B cell (primary cell): Measurements from ENCODE around the gene WDR4. TPM values are rescaled to one million over a fixed set of nuclear protein-coding genes. Genes with fewer than 3 reads are reported as not detected.

Source experiments
- ATAC-seq: fragments of 200-7000 bp; cut with Tn5 transposase; one replicate; pipeline ENCODE4 v1.10.0; 2021; ENCODE audit warnings: low read depth, mild to moderate bottlenecking, moderate number of reproducible peaks, moderate library complexity
- CTCF ChIA-PET: fragments of 350-600 bp; sonication (Branson Sonifier 250); formaldehyde crosslinking; loops from one replicate; lab custom pipeline; 2021; ENCODE audit warnings: antibody characterized with exemption, inconsistent platforms; lab: Charles Lee
- POLR2A ChIA-PET: fragments of 350-600 bp; sonication (Branson Sonifier 250); formaldehyde crosslinking; loops from one replicate; lab custom pipeline; 2021; ENCODE audit warnings: antibody characterized with exemption; lab: Charles Lee
- DNase-seq: peaks from one replicate; pipeline ENCODE4 v3.0.0; 2013
- H2AFZ ChIP-seq: 2 replicates; pipeline ENCODE4 v1.6.1; 2012; ENCODE audit warnings: mild to moderate bottlenecking, low read depth, low read length; ENCODE audit not compliant: insufficient read depth, poor library complexity, severe bottlenecking
- H3K27ac ChIP-seq, 2 donors: 1 replicate in 1 of 2; 2 replicates in 1 of 2; pipeline ENCODE4 v1.5.1; 2012 to 2013; ENCODE audit warnings: low read length in 2 of 2, mild to moderate bottlenecking in 2 of 2, moderate library complexity in 1 of 2
- H3K27me3 ChIP-seq, 4 experiments: fragments of 200-600 bp in 1 of 4; sonication (generic) in 1 of 4; replicated peaks in 1 of 4; 1 replicate in 2 of 4; 2 replicates in 2 of 4; pipeline versions ENCODE4 v1.6.1 to v1.7.0; 2013 to 2016; ENCODE audit warnings: low read length in 3 of 4, mild to moderate bottlenecking in 2 of 4, mixed read lengths in 1 of 4, moderate library complexity in 1 of 4; ENCODE audit not compliant: insufficient read depth in 4 of 4, control insufficient read depth in 3 of 4; ENCODE audit errors: control extremely low read depth in 1 of 4
- H3K36me3 ChIP-seq, 2 experiments: replicated peaks in 1 of 2; 1 replicate in 1 of 2; 2 replicates in 1 of 2; pipeline versions ENCODE4 v1.6.1 to v1.7.1; 2013; ENCODE audit warnings: low read length in 1 of 2; ENCODE audit not compliant: insufficient read depth in 2 of 2, control insufficient read depth in 1 of 2; ENCODE audit errors: control extremely low read depth in 1 of 2, extremely low read depth in 1 of 2
- H3K4me1 ChIP-seq, 2 donors: fragments of 200-600 bp in 1 of 2; sonication (generic) in 1 of 2; 1 replicate in 1 of 2; 2 replicates in 1 of 2; pipeline versions ENCODE4 v1.5.1 to v1.6.1; 2013 to 2017; ENCODE audit warnings: low read length in 2 of 2; ENCODE audit not compliant: control insufficient read depth in 2 of 2, insufficient read depth in 2 of 2
- H3K4me2 ChIP-seq: replicated peaks from 2 replicates; pipeline ENCODE3; 2012; ENCODE audit warnings: mild to moderate bottlenecking, low read depth, low read length; ENCODE audit not compliant: poor library complexity, severe bottlenecking
- H3K4me3 ChIP-seq, 5 experiments: fragments of 200-600 bp in 1 of 5; sonication (generic) in 1 of 5; 1 replicate in 3 of 5; 2 replicates in 2 of 5; pipeline versions ENCODE4 v1.5.1 to v1.7.0; 2011 to 2016; ENCODE audit warnings: low read length in 4 of 5, mild to moderate bottlenecking in 4 of 5, low read depth in 2 of 5, control low read depth in 1 of 5, moderate library complexity in 1 of 5; ENCODE audit not compliant: insufficient read depth in 1 of 5; ENCODE audit errors: control extremely low read depth in 1 of 5, extremely low read depth in 1 of 5
- H3K79me2 ChIP-seq: fragments of 200-600 bp; sonication (generic); one replicate; pipeline ENCODE4 v1.6.0; 2016; ENCODE audit warnings: low read length; ENCODE audit not compliant: control insufficient read depth, insufficient read depth
- H3K9ac ChIP-seq: fragments of 200-600 bp; sonication (generic); 2 replicates; pipeline ENCODE4 v1.6.1; 2017; ENCODE audit warnings: mild to moderate bottlenecking, low read length, moderate library complexity
- H3K9me3 ChIP-seq, 3 donors: one replicate each; pipeline versions ENCODE4 v1.6.1 to v1.7.1; 2013; ENCODE audit warnings: low read length in 2 of 3; ENCODE audit not compliant: control insufficient read depth in 2 of 3, insufficient read depth in 1 of 3; ENCODE audit errors: control extremely low read depth in 1 of 3
- H4K20me1 ChIP-seq: 2 replicates; pipeline ENCODE4 v1.6.0; 2012; ENCODE audit warnings: mild to moderate bottlenecking, low read length; ENCODE audit not compliant: insufficient read depth, control insufficient read depth, poor library complexity, severe bottlenecking
- H3K27ac Mint-ChIP-seq: one replicate; pipeline ENCODE4 v1.8.0; 2021; ENCODE audit warnings: mixed read lengths
- H3K27me3 Mint-ChIP-seq: one replicate; pipeline ENCODE4 v1.8.0; 2021; ENCODE audit warnings: mixed read lengths
- H3K4me1 Mint-ChIP-seq: one replicate; pipeline ENCODE4 v1.8.0; 2021; ENCODE audit warnings: mixed read lengths
- H3K4me3 Mint-ChIP-seq: one replicate; pipeline ENCODE4 v1.8.0; 2021; ENCODE audit warnings: mixed read lengths
- H3K9me3 Mint-ChIP-seq: one replicate; pipeline ENCODE4 v1.8.0; 2022; ENCODE audit warnings: mixed read lengths; ENCODE audit not compliant: insufficient read depth
- CTCF ChIP-seq: fragments of 200-600 bp; IDR thresholded peaks from one replicate; pipeline ENCODE4 v1.8.0; 2022; ENCODE audit warnings: antibody characterized with exemption, mild to moderate bottlenecking
- EZH2 ChIP-seq: IDR thresholded peaks from 2 replicates; pipeline ENCODE4 v1.6.1; 2012; ENCODE audit warnings: borderline replicate concordance, low read depth, mild to moderate bottlenecking, moderate library complexity, low read length; ENCODE audit not compliant: insufficient read depth, poor library complexity, severe bottlenecking
- WGBS: methylation state at CpG from one replicate; pipeline ENCODE4 v1.1.5; 2013; ENCODE audit warnings: missing lambda C conversion rate; ENCODE audit not compliant: insufficient coverage; 5-methylcytosine and 5-hydroxymethylcytosine counted together
- intact Hi-C: fragments of 100-400 bp; cut with micrococcal nuclease; formaldehyde crosslinking; loops from one replicate; pipeline ENCODE4 v1.10.0; 2022
- polyA plus RNA-seq: library from polyadenylated mRNA; depleted of rRNA; stranded (reverse); fragments of >200 nt; gene quantifications from 2 replicates; pipeline ENCODE4 v1.2.3, GENCODE V29; 2012
- total RNA-seq, 2 donors: library from RNA; stranded (reverse); fragments of 120-200 nt in 1 of 2; gene quantifications; 1 replicate in 1 of 2; 2 replicates in 1 of 2; pipeline versions ENCODE4 v1.2.3 to v1.2.4, GENCODE V29; 2013 to 2022

WDR4 gene
- total and polyA plus RNA-seq, 2 donors (not counting 1 experiment from before 2014, with no cell fraction given) = 17.7 to 40.1 TPM

- no peak for TF ChIP-seq CTCF
- TF ChIP-seq EZH2 = no peak
- peaks cover 68% of the 10 kb centered on the region for H3K79me2 ChIP-seq
- intact Hi-C loops = no loop called here
- no peaks in the 10 kb centered on the region for H3K27me3 ChIP-seq
- no peak overlapping the region for H3K27ac Mint-ChIP-seq
- ATAC-seq = no peak
- CTCF ChIA-PET = no interaction called here
- H3K9ac ChIP-seq = no peak overlapping the region
- no peaks in the 10 kb centered on the region for H3K4me1 ChIP-seq
- POLR2A ChIA-PET = no interaction called here
- no peaks in the 10 kb centered on the region for H3K27me3 Mint-ChIP-seq
- H3K9me3 ChIP-seq = no peaks in the 10 kb centered on the region
- H3K4me1 Mint-ChIP-seq = peaks cover 2% of the 10 kb centered on the region
- peaks cover 0 to 62% of the 10 kb centered on the region in 2 experiments for H3K36me3 ChIP-seq
- no peak for DNase-seq
- no peaks in the 10 kb centered on the region for H3K9me3 Mint-ChIP-seq
- no peak overlapping the region for H3K4me3 Mint-ChIP-seq
- H3K4me3 ChIP-seq = no peak overlapping the region
- no peak overlapping the region for H2AFZ ChIP-seq
- H3K27ac ChIP-seq = no peak overlapping the region
- WGBS = 96% methylated on average over 21 of the region's 21 CpGs
- H3K4me2 ChIP-seq = no peak overlapping the region
- peaks cover 48% of the 10 kb centered on the region for H4K20me1 ChIP-seq
Measured at GRCh38 chr21:42862774-42863503, 16.4 kb downstream of the WDR4 start.

DNA sequence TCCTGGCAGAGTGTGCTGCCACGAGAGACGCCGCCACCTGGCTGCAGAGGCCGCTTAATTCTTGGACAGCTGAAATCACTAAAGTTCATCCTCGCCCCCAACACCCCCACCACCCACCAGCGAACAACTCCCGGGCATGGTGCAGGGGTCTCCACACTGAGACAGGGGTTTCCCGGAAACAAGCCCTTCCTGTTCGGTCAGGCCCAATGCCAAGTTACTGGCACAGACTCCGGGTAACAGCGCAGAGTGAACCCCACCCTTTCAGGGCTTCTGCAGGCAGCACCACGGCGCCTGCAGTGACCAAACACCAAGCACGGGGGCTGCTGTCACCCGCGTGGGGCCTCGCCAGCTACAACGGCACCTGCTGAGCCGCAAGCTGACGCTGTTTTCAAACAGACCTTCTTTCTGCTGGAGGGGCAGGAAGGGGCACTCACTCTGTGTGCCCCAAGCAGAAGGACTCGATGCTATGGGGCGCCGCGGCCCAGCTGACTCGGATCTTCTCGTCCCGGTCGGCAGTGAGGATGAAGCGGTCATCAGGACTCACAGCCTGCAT, 17.4 kb downstream of the WDR4 start:
- Histone ChIP-seq H3K36me3 (peaks cover 2 to 60% of the 10 kb centered on the region in 2 experiments), H3K79me2 (peaks cover 58% of the 10 kb centered on the region), H3K27me3 (no peaks in the 10 kb centered on the region), H3K4me1 (no peaks in the 10 kb centered on the region), H3K9me3 (no peaks in the 10 kb centered on the region), H3K9ac (no peak overlapping the region), H3K4me3 (no peak overlapping the region), H4K20me1 (peaks cover 47% of the 10 kb centered on the region), H2AFZ (no peak overlapping the region), H3K27ac (no peak overlapping the region), H3K4me2 (no peak overlapping the region)
- ATAC-seq (no peak), DNase-seq (no peak)
- ChIA-PET POLR2A (no interaction called here), CTCF (no interaction called here)
- H3K27me3 Mint-ChIP-seq = no peaks in the 10 kb centered on the region
- TF ChIP-seq CTCF (no peak), EZH2 (no peak)
- peaks cover 2% of the 10 kb centered on the region for H3K4me1 Mint-ChIP-seq
- H3K27ac Mint-ChIP-seq = no peak overlapping the region
- no peak overlapping the region for H3K4me3 Mint-ChIP-seq
- 90% methylated on average over 25 of the region's 29 CpGs for WGBS
- intact Hi-C loops = no loop called here
- H3K9me3 Mint-ChIP-seq = no peaks in the 10 kb centered on the region
